22Rv1 (cell line): ENCODE measurements around the gene SCFD2.
"Not testable (repeated sequence)": the region's sequence is repeated elsewhere in the genome, so short reads cannot be mapped to it uniquely, and the experiment has no call there.

Experiments
- H3K27ac ChIP-seq: fragments of 450-650 bp; 2 replicates; pipeline ENCODE4 v1.5.1; 2017
- CTCF ChIP-seq: fragments of 450-650 bp; IDR thresholded peaks from 2 replicates; pipeline ENCODE4 v1.5.1; 2017; ENCODE audit warnings: mild to moderate bottlenecking
- ZFX ChIP-seq: fragments of 450-650 bp; IDR thresholded peaks from 2 replicates; pipeline ENCODE4 v1.6.1; 2017; ENCODE audit warnings: antibody characterized with exemption, borderline replicate concordance

SCFD2 gene

GRCh38 chr4:53274609-53275268 lies 91.1 kb downstream of the SCFD2 start:
- H3K27ac ChIP-seq, result peak overlapping the region; percentile 44
- TF ChIP-seq CTCF (no peak), ZFX (no peak)

GRCh38 chr4:53273726-53274125 lies 92.1 kb downstream of the SCFD2 start:
- TF ChIP-seq ZFX (no peak), CTCF (no peak)
- H3K27ac ChIP-seq, result peak overlapping the region; percentile 44

GRCh38 chr4:53267026-53267425 lies 98.8 kb downstream of the SCFD2 start:
- no peak overlapping the region for H3K27ac ChIP-seq
- TF ChIP-seq CTCF (no peak), ZFX (no peak)

- not testable (repeated sequence) for H3K27ac ChIP-seq
These were observed 109.9 kb downstream of the SCFD2 start for GRCh38 chr4:53255986-53256385.

GRCh38 chr4:53240573-53240972 lies 125.3 kb downstream of the SCFD2 start:
- no peak overlapping the region for H3K27ac ChIP-seq

GRCh38 chr4:53238352-53238751 lies 127.5 kb downstream of the SCFD2 start:
- not testable (repeated sequence) for H3K27ac ChIP-seq

More at GRCh38 chr4:53240573-53240972, 125.3 kb downstream of the SCFD2 start:
- TF ChIP-seq CTCF (no peak), ZFX (no peak)

GRCh38 chr4:53237811-53238210 lies 128.1 kb downstream of the SCFD2 start:
- not testable (repeated sequence) for H3K27ac ChIP-seq

- not testable (repeated sequence) for H3K27ac ChIP-seq
These were observed 129.2 kb downstream of the SCFD2 start for GRCh38 chr4:53236624-53237023.

- no peak overlapping the region for H3K27ac ChIP-seq
These were observed 130.3 kb downstream of the SCFD2 start for GRCh38 chr4:53235547-53235946.

More at GRCh38 chr4:53235547-53235946, 130.3 kb downstream of the SCFD2 start:
- TF ChIP-seq CTCF (no peak), ZFX (no peak)
